ENCODE results near the gene IFT57.

The IFT57 gene

GRCh38 chr3:108219336-108219735 lies 2.9 kb downstream of the IFT57 start:
- no peak for DNase-seq (ENCODE audit: low spot score)

- no peak for DNase-seq (ENCODE audit: low spot score)
Observed at GRCh38 chr3:108218811-108219210, 3.4 kb downstream of the IFT57 start.

- DNase-seq (ENCODE audit: low spot score), result no peak
Observed at GRCh38 chr3:108215871-108216270, 6.4 kb downstream of the IFT57 start.

- no peak for DNase-seq (ENCODE audit: low spot score)
Observed at GRCh38 chr3:108209579-108209978, 12.6 kb downstream of the IFT57 start.

GRCh38 chr3:108208831-108209230 lies 13.4 kb downstream of the IFT57 start:
- DNase-seq (ENCODE audit: low spot score), result no peak

GRCh38 chr3:108202834-108203233 lies 19.4 kb downstream of the IFT57 start:
- DNase-seq (ENCODE audit: low spot score), result no peak

- DNase-seq (ENCODE audit: low spot score), result no peak
Observed at GRCh38 chr3:108202080-108202479, 20.1 kb downstream of the IFT57 start.

GRCh38 chr3:108201258-108201657 lies 21.0 kb downstream of the IFT57 start:
- no peak for DNase-seq (ENCODE audit: low spot score)

GRCh38 chr3:108200578-108200977 lies 21.6 kb downstream of the IFT57 start:
- DNase-seq (ENCODE audit: low spot score), result no peak

GRCh38 chr3:108200024-108200423 lies 22.2 kb downstream of the IFT57 start:
- no peak for DNase-seq (ENCODE audit: low spot score)

- DNase-seq (ENCODE audit: low spot score), result no peak
Observed at GRCh38 chr3:108191394-108191793, 30.8 kb downstream of the IFT57 start.

GRCh38 chr3:108190346-108190745 lies 31.9 kb downstream of the IFT57 start:
- DNase-seq (ENCODE audit: low spot score), result no peak

- no peak for DNase-seq (ENCODE audit: low spot score)
Observed at GRCh38 chr3:108189440-108189839, 32.8 kb downstream of the IFT57 start.

- no peak for DNase-seq (ENCODE audit: low spot score)
Observed at GRCh38 chr3:108185536-108185935, 36.7 kb downstream of the IFT57 start.

GRCh38 chr3:108184824-108185223 lies 37.4 kb downstream of the IFT57 start:
- no peak for DNase-seq (ENCODE audit: low spot score)

GRCh38 chr3:108183971-108184370 lies 38.3 kb downstream of the IFT57 start:
- DNase-seq (ENCODE audit: low spot score), result no peak

GRCh38 chr3:108183181-108183580 lies 39.0 kb downstream of the IFT57 start:
- no peak for DNase-seq (ENCODE audit: low spot score)

GRCh38 chr3:108182339-108182738 lies 39.9 kb downstream of the IFT57 start:
- no peak for DNase-seq (ENCODE audit: low spot score)

- DNase-seq (ENCODE audit: low spot score), result no peak
Observed at GRCh38 chr3:108181172-108181571, 41.1 kb downstream of the IFT57 start.

GRCh38 chr3:108180194-108180593 lies 42.0 kb downstream of the IFT57 start:
- no peak for DNase-seq (ENCODE audit: low spot score)

- no peak for DNase-seq (ENCODE audit: low spot score)
Observed at GRCh38 chr3:108178676-108179075, 43.5 kb downstream of the IFT57 start.

GRCh38 chr3:108177536-108177935 lies 44.7 kb downstream of the IFT57 start:
- no peak for DNase-seq (ENCODE audit: low spot score)

GRCh38 chr3:108175352-108175751 lies 46.9 kb downstream of the IFT57 start:
- DNase-seq (ENCODE audit: low spot score), result no peak

GRCh38 chr3:108171106-108171505 lies 51.1 kb downstream of the IFT57 start:
- no peak for DNase-seq (ENCODE audit: low spot score)

GRCh38 chr3:108164391-108164790 lies 57.8 kb downstream of the IFT57 start:
- DNase-seq (ENCODE audit: low spot score), result no peak
